GM12878 (cell line): ENCODE results near the gene CLMP. TPM values are rescaled to one million over a fixed set of nuclear protein-coding genes. Genes with fewer than 3 reads are reported as not detected.
A peak's percentile ranks its signal among the peaks of the same experiment; 100 is the strongest.

Experiments
- BHLHE40 ChIP-seq, 2 experiments: fragments of 450-650 bp in 1 of 2; IDR thresholded peaks; 2 replicates each; pipeline ENCODE4 v1.6.1; 2011 to 2017; ENCODE audit warnings: low read depth in 2 of 2, borderline replicate concordance in 1 of 2, improper control_type of control experiment in 1 of 2, low read length in 1 of 2, mild to moderate bottlenecking in 1 of 2
- CBX5 ChIP-seq: sonication (generic); IDR thresholded peaks from 2 replicates; pipeline ENCODE4 v1.6.1; 2016; ENCODE audit warnings: low read depth, moderate library complexity, mild to moderate bottlenecking, inconsistent platforms
- SMARCA5 ChIP-seq: fragments of 450-650 bp; IDR thresholded peaks from 2 replicates; pipeline ENCODE4 v1.6.1; 2017; ENCODE audit warnings: mild to moderate bottlenecking
- polyA plus RNA-seq, 11 experiments: library from polyadenylated mRNA; depleted of rRNA in 4 of 11; unstranded in 6 of 11; stranded (reverse) in 5 of 11; fragments of >200 nt; fragmentation: Nextera tagmentation in 4 of 11; fragmentation: Illumina TruSeq in 1 of 11; extraction: Ambion mirVana in 4 of 11; extraction: Trizol in 1 of 11; gene quantifications; 1 replicate in 1 of 11; 2 replicates in 10 of 11; pipeline versions ENCODE4 v1.2.1 to v1.2.3, GENCODE V29; 2011 to 2016; ENCODE audit warnings: inconsistent platforms in 2 of 11, missing spikeins in 2 of 11, low read depth in 1 of 11
- total RNA-seq, 4 experiments: library from RNA; depleted of rRNA in 3 of 4; stranded (reverse); fragments of >200 nt in 3 of 4; fragmentation: Illumina TruSeq in 1 of 4; extraction: Trizol in 1 of 4; gene quantifications; 2 replicates each; pipeline versions ENCODE4 v1.2.1 to v1.2.3, GENCODE V29; 2013 to 2021
- TF ChIP-seq, protein P1 (sequence below): fragments of 450-650 bp; formaldehyde crosslinking; IDR thresholded peaks from 2 replicates; pipeline ENCODE4 v1.4.0; 2020; ENCODE audit warnings: mild to moderate bottlenecking, moderate library complexity
- TF ChIP-seq, protein P2 (sequence below): fragments of 450-650 bp; conservative IDR thresholded peaks from 2 replicates; pipeline ENCODE4 v1.6.1; 2017; ENCODE audit warnings: mild to moderate bottlenecking, moderate library complexity

CLMP gene
- total and polyA plus RNA-seq, 10 of the 15 experiments (the other 5 are each of a cell fraction or from before 2014, with no cell fraction given), result 0.01 to 0.71 (median 0.20) TPM; not detected in 4

DNA sequence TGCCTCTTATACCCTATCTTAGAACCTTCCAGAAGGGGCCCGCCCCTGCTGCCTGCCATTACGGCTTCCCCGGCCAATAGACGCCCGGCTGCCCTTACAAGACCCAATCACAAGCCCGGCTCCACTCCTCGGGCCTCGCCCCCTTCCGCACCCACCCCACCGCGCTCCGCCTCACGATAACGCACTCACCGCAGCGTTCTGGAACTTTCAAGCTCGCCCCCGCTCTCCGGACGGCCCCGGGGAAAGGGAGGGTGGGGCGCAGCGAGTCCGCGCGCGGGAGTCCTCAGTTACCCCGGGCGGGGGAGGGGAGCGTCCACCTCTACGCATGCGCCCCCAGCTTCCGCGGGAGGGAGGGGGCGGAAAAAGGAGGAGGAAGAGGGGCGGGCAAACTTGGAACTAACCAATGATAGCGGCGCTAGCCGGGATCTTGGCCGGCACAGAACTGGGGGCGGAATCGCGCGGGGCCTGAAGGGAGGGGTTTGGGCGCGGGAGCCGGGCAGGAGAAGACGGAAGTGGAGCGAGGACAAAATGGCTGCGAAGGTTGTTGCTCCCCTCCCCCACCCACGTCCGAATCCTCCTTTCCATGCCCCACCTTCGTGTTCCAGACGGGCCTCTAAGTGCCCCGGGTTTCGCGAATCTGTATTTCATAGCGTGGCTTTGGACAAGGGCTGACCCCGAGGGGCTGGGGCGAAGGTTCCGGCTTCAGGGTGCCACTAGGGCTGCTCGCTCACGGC, 132.7 kb downstream of the CLMP start (continued):
- TF ChIP-seq, protein P1, sequence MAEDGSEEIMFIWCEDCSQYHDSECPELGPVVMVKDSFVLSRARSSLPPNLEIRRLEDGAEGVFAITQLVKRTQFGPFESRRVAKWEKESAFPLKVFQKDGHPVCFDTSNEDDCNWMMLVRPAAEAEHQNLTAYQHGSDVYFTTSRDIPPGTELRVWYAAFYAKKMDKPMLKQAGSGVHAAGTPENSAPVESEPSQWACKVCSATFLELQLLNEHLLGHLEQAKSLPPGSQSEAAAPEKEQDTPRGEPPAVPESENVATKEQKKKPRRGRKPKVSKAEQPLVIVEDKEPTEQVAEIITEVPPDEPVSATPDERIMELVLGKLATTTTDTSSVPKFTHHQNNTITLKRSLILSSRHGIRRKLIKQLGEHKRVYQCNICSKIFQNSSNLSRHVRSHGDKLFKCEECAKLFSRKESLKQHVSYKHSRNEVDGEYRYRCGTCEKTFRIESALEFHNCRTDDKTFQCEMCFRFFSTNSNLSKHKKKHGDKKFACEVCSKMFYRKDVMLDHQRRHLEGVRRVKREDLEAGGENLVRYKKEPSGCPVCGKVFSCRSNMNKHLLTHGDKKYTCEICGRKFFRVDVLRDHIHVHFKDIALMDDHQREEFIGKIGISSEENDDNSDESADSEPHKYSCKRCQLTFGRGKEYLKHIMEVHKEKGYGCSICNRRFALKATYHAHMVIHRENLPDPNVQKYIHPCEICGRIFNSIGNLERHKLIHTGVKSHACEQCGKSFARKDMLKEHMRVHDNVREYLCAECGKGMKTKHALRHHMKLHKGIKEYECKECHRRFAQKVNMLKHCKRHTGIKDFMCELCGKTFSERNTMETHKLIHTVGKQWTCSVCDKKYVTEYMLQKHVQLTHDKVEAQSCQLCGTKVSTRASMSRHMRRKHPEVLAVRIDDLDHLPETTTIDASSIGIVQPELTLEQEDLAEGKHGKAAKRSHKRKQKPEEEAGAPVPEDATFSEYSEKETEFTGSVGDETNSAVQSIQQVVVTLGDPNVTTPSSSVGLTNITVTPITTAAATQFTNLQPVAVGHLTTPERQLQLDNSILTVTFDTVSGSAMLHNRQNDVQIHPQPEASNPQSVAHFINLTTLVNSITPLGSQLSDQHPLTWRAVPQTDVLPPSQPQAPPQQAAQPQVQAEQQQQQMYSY (CRISPR knock-in tag), result no peak
- TF ChIP-seq BHLHE40 (IDR thresholded peaks at IDR 0.05; ENCODE audit: borderline replicate concordance in 1 of 2, low read depth in 2 of 2, low read length in 1 of 2), result peak; percentile 25 to 31; a peak in 2 of 4 replicates
- TF ChIP-seq SMARCA5, result no peak; the same call in 1 of the 2 replicates
- TF ChIP-seq CBX5, result no peak
- TF ChIP-seq, protein P2, sequence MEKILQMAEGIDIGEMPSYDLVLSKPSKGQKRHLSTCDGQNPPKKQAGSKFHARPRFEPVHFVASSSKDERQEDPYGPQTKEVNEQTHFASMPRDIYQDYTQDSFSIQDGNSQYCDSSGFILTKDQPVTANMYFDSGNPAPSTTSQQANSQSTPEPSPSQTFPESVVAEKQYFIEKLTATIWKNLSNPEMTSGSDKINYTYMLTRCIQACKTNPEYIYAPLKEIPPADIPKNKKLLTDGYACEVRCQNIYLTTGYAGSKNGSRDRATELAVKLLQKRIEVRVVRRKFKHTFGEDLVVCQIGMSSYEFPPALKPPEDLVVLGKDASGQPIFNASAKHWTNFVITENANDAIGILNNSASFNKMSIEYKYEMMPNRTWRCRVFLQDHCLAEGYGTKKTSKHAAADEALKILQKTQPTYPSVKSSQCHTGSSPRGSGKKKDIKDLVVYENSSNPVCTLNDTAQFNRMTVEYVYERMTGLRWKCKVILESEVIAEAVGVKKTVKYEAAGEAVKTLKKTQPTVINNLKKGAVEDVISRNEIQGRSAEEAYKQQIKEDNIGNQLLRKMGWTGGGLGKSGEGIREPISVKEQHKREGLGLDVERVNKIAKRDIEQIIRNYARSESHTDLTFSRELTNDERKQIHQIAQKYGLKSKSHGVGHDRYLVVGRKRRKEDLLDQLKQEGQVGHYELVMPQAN, result no peak
